Body of pancreas (tissue), 4 donors: ENCODE results near the gene ATP8B4. TPM values are rescaled to one million over a fixed set of nuclear protein-coding genes. Genes with fewer than 3 reads are reported as not detected.
A peak's percentile ranks its signal among the peaks of the same experiment; 100 is the strongest.

Experiments
- ATAC-seq: fragments of 150-250 bp; one replicate; pipeline ENCODE4 v1.9.1; 2016
- DNase-seq, 4 donors: peaks; one replicate each; pipeline ENCODE4 v3.0.0-alpha.2; 2019
- H3K27ac ChIP-seq, 4 donors: fragments of 200-600 bp; sonication (generic); 1 replicate in 3 of 4; 2 replicates in 1 of 4; pipeline versions ENCODE4 v1.5.1 to v1.6.1; 2016 to 2019; ENCODE audit warnings: mild to moderate bottlenecking in 1 of 4, mixed read lengths in 1 of 4, moderate library complexity in 1 of 4
- H3K27me3 ChIP-seq, 2 donors: fragments of 200-600 bp; sonication (generic); one replicate each; pipeline ENCODE4 v1.6.0; 2016; ENCODE audit warnings: mild to moderate bottlenecking in 1 of 2
- H3K36me3 ChIP-seq, 2 donors: fragments of 200-600 bp; sonication (generic); replicated peaks in 1 of 2; 2 replicates each; pipeline ENCODE4 v1.5.1; 2016; ENCODE audit warnings: low read depth in 2 of 2; ENCODE audit not compliant: insufficient read depth in 1 of 2
- H3K4me1 ChIP-seq: fragments of 200-600 bp; sonication (generic); one replicate; pipeline ENCODE4 v1.6.0; 2016
- H3K4me3 ChIP-seq, 2 donors: fragments of 200-600 bp; sonication (generic); 1 replicate in 1 of 2; 2 replicates in 1 of 2; pipeline ENCODE4 v1.5.1; 2016 to 2019
- H3K9me3 ChIP-seq, 3 donors: fragments of 200-600 bp; sonication (generic); 1 replicate in 2 of 3; 2 replicates in 1 of 3; pipeline ENCODE4 v1.5.1; 2016
- POLR2A ChIP-seq, 3 donors: fragments of 450-650 bp; IDR thresholded peaks; one replicate each; pipeline ENCODE4 v1.6.1; 2016; ENCODE audit warnings: antibody characterized with exemption in 3 of 3, mild to moderate bottlenecking in 2 of 3
- WGBS, 2 donors: methylation state at CpG; one replicate each; pipeline ENCODE4 v1.1.5; 2017; 5-methylcytosine and 5-hydroxymethylcytosine counted together
- intact Hi-C: fragments of 100-400 bp; cut with DNase I; formaldehyde crosslinking; loops from one replicate; pipeline ENCODE4 v1.15.1; 2023
- total RNA-seq, 2 donors: library from RNA; depleted of rRNA; stranded (reverse); fragments of >200 nt; gene quantifications; one replicate each; pipeline ENCODE4 v1.1.0, GENCODE V29; 2016
- TF ChIP-seq, protein P1 (sequence below), 7 experiments: fragments of 450-650 bp in 4 of 7; fragments of 200-600 bp in 3 of 7; sonication (generic) in 3 of 7; IDR thresholded peaks; one replicate each; pipeline ENCODE4 v1.5.1; 2016 to 2019; ENCODE audit warnings: antibody characterized with exemption in 7 of 7

ATP8B4 gene
- total RNA-seq, 2 donors from 2014 or later: 3.1 to 6.6 TPM

DNA sequence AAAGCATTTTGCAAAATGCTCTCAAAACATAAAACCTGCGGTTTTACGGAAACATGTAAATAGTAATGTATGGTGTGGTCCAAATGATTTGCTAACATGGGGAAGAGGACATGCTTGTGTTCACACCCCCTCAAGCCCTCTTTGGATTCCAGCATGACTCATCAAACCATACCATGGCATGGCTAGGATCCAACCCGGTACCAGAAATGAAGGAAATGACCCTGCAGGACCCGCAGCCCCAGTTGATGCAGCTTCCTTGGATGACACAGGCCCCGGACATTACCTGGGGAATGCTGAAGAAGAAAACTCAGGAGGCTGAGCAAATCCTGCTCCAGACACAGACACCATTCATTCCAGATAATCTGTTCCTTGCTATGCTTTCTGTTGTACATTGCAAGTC is 275.3 kb downstream of the ATP8B4 start:
- intact Hi-C loops: no loop called here
- WGBS, 2 donors: 90 to 93% methylated on average over 5 of the region's 5 CpGs
- H3K27me3 ChIP-seq: no peaks in the 10 kb centered on the region
- no peak overlapping the region for H3K4me3 ChIP-seq
- H3K4me1 ChIP-seq: no peaks in the 10 kb centered on the region
- no peak overlapping the region for H3K27ac ChIP-seq
- TF ChIP-seq, protein P1, sequence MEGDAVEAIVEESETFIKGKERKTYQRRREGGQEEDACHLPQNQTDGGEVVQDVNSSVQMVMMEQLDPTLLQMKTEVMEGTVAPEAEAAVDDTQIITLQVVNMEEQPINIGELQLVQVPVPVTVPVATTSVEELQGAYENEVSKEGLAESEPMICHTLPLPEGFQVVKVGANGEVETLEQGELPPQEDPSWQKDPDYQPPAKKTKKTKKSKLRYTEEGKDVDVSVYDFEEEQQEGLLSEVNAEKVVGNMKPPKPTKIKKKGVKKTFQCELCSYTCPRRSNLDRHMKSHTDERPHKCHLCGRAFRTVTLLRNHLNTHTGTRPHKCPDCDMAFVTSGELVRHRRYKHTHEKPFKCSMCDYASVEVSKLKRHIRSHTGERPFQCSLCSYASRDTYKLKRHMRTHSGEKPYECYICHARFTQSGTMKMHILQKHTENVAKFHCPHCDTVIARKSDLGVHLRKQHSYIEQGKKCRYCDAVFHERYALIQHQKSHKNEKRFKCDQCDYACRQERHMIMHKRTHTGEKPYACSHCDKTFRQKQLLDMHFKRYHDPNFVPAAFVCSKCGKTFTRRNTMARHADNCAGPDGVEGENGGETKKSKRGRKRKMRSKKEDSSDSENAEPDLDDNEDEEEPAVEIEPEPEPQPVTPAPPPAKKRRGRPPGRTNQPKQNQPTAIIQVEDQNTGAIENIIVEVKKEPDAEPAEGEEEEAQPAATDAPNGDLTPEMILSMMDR (IDR thresholded peaks at IDR 0.05): no peak
- TF ChIP-seq POLR2A (IDR thresholded peaks at IDR 0.05): no peak
- DNase-seq (no peak), ATAC-seq (no peak)
- H3K9me3 ChIP-seq: no peaks in the 10 kb centered on the region
- H3K36me3 ChIP-seq: no peaks in the 10 kb centered on the region

DNA sequence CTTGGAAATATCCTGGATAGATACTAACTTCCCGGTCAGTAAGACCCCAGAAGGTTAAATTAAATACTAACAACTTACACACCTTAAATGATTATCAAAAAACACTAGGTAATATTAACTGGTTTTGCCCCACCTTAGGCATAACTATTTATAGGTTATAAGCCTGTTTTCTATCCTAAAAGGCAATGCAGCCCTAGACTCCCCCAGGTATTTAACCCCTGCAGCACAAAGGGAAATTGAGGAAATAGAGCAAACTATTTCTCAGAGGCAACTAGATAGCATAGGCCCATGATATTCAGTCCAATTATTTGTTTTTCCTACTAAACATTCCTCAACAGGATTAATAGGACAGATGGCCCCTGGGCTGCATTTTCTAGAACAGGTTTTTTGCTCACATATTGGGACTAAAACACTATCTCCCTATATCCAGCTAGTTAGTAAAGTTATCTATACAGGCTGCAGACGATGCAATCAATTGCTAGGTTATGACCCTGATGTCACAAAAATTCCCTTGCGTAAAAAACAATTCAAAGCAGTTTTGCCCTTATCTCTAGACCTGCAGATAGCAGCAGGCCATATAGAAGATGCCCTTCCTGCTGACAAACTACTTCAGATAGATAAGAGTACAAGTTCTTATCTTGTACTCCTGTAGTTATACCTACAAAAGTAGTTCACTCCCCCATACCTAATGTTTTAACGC is 276.9 kb downstream of the ATP8B4 start:
- no peaks in the 10 kb centered on the region for H3K36me3 ChIP-seq
- H3K4me1 ChIP-seq: no peaks in the 10 kb centered on the region
- no peaks in the 10 kb centered on the region for H3K27me3 ChIP-seq
- no peak for DNase-seq
- ATAC-seq: no peak
- WGBS, 2 donors: 70 to 75% methylated on average over 4 of the region's 4 CpGs
- intact Hi-C loops: no loop called here
- H3K9me3 ChIP-seq: no peaks in the 10 kb centered on the region
- no peak for TF ChIP-seq POLR2A (IDR thresholded peaks at IDR 0.05)
- TF ChIP-seq, protein P1 (IDR thresholded peaks at IDR 0.05): no peak
- H3K4me3 ChIP-seq: no peak overlapping the region
- no peak overlapping the region for H3K27ac ChIP-seq

DNA sequence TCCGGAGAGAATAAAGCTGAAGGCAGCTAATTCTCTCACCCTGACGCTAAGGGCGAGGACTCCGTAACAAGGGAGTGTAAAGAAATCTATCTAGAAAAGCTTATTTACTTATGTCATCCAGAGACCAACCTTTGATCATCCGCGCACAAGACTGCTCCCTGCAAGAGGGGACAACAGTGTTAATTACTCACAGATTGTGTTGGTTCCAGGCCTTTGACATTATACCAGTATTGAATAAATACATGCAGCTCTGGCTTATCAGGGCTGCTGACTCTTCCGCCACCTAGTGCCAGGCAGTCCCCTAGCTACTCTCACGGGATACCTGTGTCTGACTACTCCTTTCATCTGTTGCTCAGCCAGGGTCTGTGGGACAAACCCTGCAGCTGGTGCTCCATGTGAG is 286.5 kb downstream of the ATP8B4 start:
- 23 to 32% methylated on average over 8 of the region's 8 CpGs for WGBS, 2 donors

DNA sequence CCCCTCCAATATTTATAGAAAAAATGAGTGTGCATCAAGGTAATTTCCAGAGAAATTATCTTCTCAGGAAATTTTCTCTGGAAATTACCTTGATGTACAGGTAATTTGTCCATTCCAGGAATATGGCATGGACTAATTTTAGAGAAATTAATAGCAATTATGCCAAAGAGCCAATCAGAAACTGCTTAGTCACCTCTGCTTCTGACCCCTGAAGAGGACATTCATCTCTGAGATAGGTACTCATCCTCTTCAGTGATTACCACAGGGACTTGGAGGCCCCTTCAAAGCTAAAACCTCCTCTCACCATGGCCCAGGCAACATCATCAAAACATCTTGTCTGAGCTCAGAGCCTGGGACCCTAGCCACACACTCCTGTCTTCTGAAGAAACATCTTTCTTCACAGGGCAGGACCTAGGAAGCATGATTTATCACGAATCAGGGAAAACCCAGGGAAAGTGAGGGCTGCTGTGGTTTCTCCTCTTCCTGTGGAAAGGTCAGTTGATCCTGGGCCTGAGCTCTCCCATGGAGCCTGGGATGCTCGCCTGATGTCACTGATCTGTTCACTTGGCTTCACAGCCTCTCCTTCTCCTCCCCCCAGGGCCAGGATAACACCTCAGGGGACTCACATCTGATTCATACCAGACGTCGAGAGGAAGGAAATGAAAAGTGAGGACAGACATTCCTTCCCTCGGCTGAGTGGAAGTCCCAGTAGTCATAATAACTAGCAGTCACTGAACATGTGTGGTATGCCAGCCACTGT is 287.6 kb downstream of the ATP8B4 start:
- no peaks in the 10 kb centered on the region for H3K9me3 ChIP-seq
- no peak overlapping the region for H3K27ac ChIP-seq
- peaks cover 6% of the 10 kb centered on the region for H3K4me1 ChIP-seq
- ATAC-seq (peak; percentile 56), DNase-seq (peak; percentile 14 to 45 (median 26))
- no peak for TF ChIP-seq POLR2A (IDR thresholded peaks at IDR 0.05)
- TF ChIP-seq, protein P1 (IDR thresholded peaks at IDR 0.05): no peak
- intact Hi-C loops: no loop called here
- H3K4me3 ChIP-seq: no peak overlapping the region
- no peaks in the 10 kb centered on the region for H3K36me3 ChIP-seq
- H3K27me3 ChIP-seq: no peaks in the 10 kb centered on the region
- 57 to 66% methylated on average over 5 of the region's 5 CpGs for WGBS, 2 donors

More for the DNA sequence above, 286.5 kb downstream of the ATP8B4 start:
- intact Hi-C loops: no loop called here
- TF ChIP-seq, protein P1 (IDR thresholded peaks at IDR 0.05): peak; percentile 34 to 80 (median 64)
- no peak for TF ChIP-seq POLR2A (IDR thresholded peaks at IDR 0.05)
- Histone ChIP-seq H3K9me3 (no peaks in the 10 kb centered on the region), H3K36me3 (no peaks in the 10 kb centered on the region), H3K4me3 (no peak overlapping the region), H3K4me1 (peaks cover 6% of the 10 kb centered on the region), H3K27ac (no peak overlapping the region), H3K27me3 (no peaks in the 10 kb centered on the region)
- DNase-seq: peak; percentile 64 to 79 (median 70)
- ATAC-seq: peak; percentile 85
